T-helper 1 cell treated with Interleukin-12 subunit alpha and Interleukin-12 subunit beta and Interleukin-4 antibody, amounts not matched to agents 30 ng/mL and 1 ng/mL, for 36 hours (primary cell): ENCODE measurements around the gene LAP3. TPM values are rescaled to one million over a fixed set of nuclear protein-coding genes. Genes with fewer than 3 reads are reported as not detected.

Experiments
- intact Hi-C: fragments of 100-400 bp; cut with micrococcal nuclease; formaldehyde crosslinking; loops from one replicate; pipeline ENCODE4 v1.15.1; 2024
- total RNA-seq: library from RNA; stranded (reverse); gene quantifications from 2 replicates; pipeline ENCODE4 v1.2.3, GENCODE V29; 2022

Gene LAP3
- total RNA-seq, 1 donor from 2014 or later = 141 TPM

- intact Hi-C loops = no loop called here
These were observed 15.6 kb upstream of the LAP3 start for GRCh38 chr4:17561195-17561909.

- intact Hi-C loops = no loop called here
These were observed 14.8 kb upstream of the LAP3 start for GRCh38 chr4:17562157-17562556.

- intact Hi-C loops = no loop called here
These were observed 11.2 kb upstream of the LAP3 start for GRCh38 chr4:17565846-17566245.

GRCh38 chr4:17567271-17567670 is 9.7 kb upstream of the LAP3 start:
- intact Hi-C loops = no loop called here

GRCh38 chr4:17574206-17574605 is 2.8 kb upstream of the LAP3 start:
- intact Hi-C loops = no loop called here

- intact Hi-C loops = loop anchor here (5.0 kb wide), 1 partner anchor 1818 kb away; no protein-coding TSS in a partner anchor
These were observed 1.8 kb upstream of the LAP3 start for GRCh38 chr4:17575177-17575576.

GRCh38 chr4:17577665-17578481 is 875 bp downstream of the LAP3 start:
- intact Hi-C loops = loop anchor here (1.0 to 5.0 kb wide), 13 partner anchors 9 to 1897 kb away; partner anchors contain the start of genes DCAF16, FAM200B, LCORL and MED28

GRCh38 chr4:17578482-17578891 is 1.5 kb downstream of the LAP3 start:
- intact Hi-C loops = loop anchor here (1.0 to 5.0 kb wide), 6 partner anchors 9 to 1821 kb away; partner anchors contain the start of gene QDPR

GRCh38 chr4:17580969-17581368 is 4.0 kb downstream of the LAP3 start:
- intact Hi-C loops = no loop called here

GRCh38 chr4:17583276-17583675 is 6.3 kb downstream of the LAP3 start:
- intact Hi-C loops = no loop called here

GRCh38 chr4:17583941-17584340 is 6.9 kb downstream of the LAP3 start:
- intact Hi-C loops = no loop called here

GRCh38 chr4:17584521-17585213 is 7.7 kb downstream of the LAP3 start:
- intact Hi-C loops = no loop called here

- intact Hi-C loops = loop anchor here (1.0 kb wide), 1 partner anchor 9 kb away; no protein-coding TSS in a partner anchor
These were observed 10.3 kb downstream of the LAP3 start for GRCh38 chr4:17587094-17587822.

- intact Hi-C loops = no loop called here
These were observed 12.4 kb downstream of the LAP3 start for GRCh38 chr4:17589355-17589754.

- intact Hi-C loops = no loop called here
These were observed 18.5 kb downstream of the LAP3 start for GRCh38 chr4:17595471-17596005.

GRCh38 chr4:17597517-17597916 is 20.5 kb downstream of the LAP3 start:
- intact Hi-C loops = no loop called here

- intact Hi-C loops = no loop called here
These were observed 22.8 kb downstream of the LAP3 start for GRCh38 chr4:17599826-17600225.

GRCh38 chr4:17605236-17605635 is 28.2 kb downstream of the LAP3 start:
- intact Hi-C loops = no loop called here

GRCh38 chr4:17613761-17614415 is 36.9 kb downstream of the LAP3 start:
- intact Hi-C loops = loop anchor here (1.0 to 5.0 kb wide), 11 partner anchors 9 to 979 kb away; partner anchors contain the start of genes DCAF16, LAP3, NCAPG and QDPR
